HEK293T (cell line): ENCODE measurements around the gene XAGE2.

Experiments
- BHLHE40 ChIP-seq: fragments of 450-650 bp; IDR thresholded peaks from 2 replicates; pipeline ENCODE4 v1.6.1; 2016; ENCODE audit warnings: mild to moderate bottlenecking, moderate library complexity, borderline replicate concordance
- CTBP1 ChIP-seq: fragments of 450-650 bp; IDR thresholded peaks from 2 replicates; pipeline ENCODE4 v1.6.1; 2016; ENCODE audit warnings: borderline replicate concordance
- ELF4 ChIP-seq: fragments of 450-650 bp; IDR thresholded peaks from 2 replicates; pipeline ENCODE4 v1.6.1; 2017; ENCODE audit warnings: antibody characterized with exemption
- FOXA1 ChIP-seq: fragments of 450-650 bp; IDR thresholded peaks from 2 replicates; pipeline ENCODE4 v1.6.1; 2016; ENCODE audit warnings: mild to moderate bottlenecking
- FOXK2 ChIP-seq: fragments of 450-650 bp; IDR thresholded peaks from 2 replicates; pipeline ENCODE4 v1.6.1; 2016; ENCODE audit warnings: mild to moderate bottlenecking
- FOXM1 ChIP-seq: fragments of 450-650 bp; IDR thresholded peaks from 2 replicates; pipeline ENCODE4 v1.6.1; 2017; ENCODE audit warnings: mild to moderate bottlenecking, borderline replicate concordance
- HDGF ChIP-seq: fragments of 450-650 bp; IDR thresholded peaks from 2 replicates; pipeline ENCODE4 v1.6.1; 2017; ENCODE audit warnings: antibody characterized with exemption, borderline replicate concordance
- L3MBTL2 ChIP-seq: fragments of 450-650 bp; conservative IDR thresholded peaks from 2 replicates; pipeline ENCODE4 v1.6.1; 2016; ENCODE audit warnings: mild to moderate bottlenecking
- LEF1 ChIP-seq: fragments of 450-650 bp; IDR thresholded peaks from 2 replicates; pipeline ENCODE4 v1.6.1; 2017; ENCODE audit warnings: mild to moderate bottlenecking, borderline replicate concordance
- NFRKB ChIP-seq: fragments of 450-650 bp; IDR thresholded peaks from 2 replicates; pipeline ENCODE4 v1.6.1; 2016; ENCODE audit warnings: mild to moderate bottlenecking, moderate library complexity
- SP1 ChIP-seq: fragments of 450-650 bp; IDR thresholded peaks from 2 replicates; pipeline ENCODE4 v1.6.1; 2017
- TARDBP ChIP-seq: fragments of 450-650 bp; IDR thresholded peaks from 2 replicates; pipeline ENCODE4 v1.6.1; 2016
- ZNF384 ChIP-seq: fragments of 450-650 bp; IDR thresholded peaks from 2 replicates; pipeline ENCODE4 v1.6.1; 2016
- TF ChIP-seq, protein P1 (sequence below): fragments of 450-650 bp; IDR thresholded peaks from 2 replicates; pipeline ENCODE4 v1.6.1; 2016

DNA sequence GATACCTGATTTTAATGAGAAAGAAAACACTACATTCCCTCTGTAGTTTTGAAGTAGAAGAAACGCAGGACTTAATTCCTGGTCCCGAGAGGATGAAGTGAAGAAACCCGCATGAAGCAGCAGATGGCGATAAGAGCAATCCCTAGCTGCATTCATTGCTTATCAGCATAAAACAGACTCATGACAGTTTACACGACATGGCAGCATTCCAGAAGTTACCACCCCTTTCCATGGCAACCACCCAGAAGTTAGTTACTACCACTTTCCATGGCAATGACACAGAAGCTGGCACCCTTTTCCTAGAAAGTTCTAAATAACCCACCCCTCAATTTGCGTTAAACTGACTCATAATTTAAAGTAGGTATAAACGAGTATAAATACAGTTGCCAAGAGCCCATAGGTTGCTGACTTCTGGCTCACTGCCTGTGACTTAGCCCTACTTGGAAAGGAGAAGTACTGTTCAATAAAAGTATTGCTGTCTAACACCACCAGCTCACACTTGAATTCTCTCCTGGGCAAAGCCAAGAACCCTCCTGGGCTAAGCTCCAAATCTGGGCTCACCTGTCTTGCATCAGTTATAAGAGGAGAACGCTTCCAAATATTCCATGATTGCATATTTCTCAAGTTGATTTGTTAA lies 5.5 kb upstream of the XAGE2 start:
- no peak for TF ChIP-seq TARDBP
- no peak for TF ChIP-seq HDGF
- no peak for TF ChIP-seq SP1
- no peak for TF ChIP-seq FOXK2
- no peak for TF ChIP-seq FOXM1
- TF ChIP-seq ZNF384: no peak
- TF ChIP-seq CTBP1: no peak
- no peak for TF ChIP-seq ELF4
- no peak for TF ChIP-seq LEF1
- no peak for TF ChIP-seq L3MBTL2
- no peak for TF ChIP-seq BHLHE40
- TF ChIP-seq, protein P1, sequence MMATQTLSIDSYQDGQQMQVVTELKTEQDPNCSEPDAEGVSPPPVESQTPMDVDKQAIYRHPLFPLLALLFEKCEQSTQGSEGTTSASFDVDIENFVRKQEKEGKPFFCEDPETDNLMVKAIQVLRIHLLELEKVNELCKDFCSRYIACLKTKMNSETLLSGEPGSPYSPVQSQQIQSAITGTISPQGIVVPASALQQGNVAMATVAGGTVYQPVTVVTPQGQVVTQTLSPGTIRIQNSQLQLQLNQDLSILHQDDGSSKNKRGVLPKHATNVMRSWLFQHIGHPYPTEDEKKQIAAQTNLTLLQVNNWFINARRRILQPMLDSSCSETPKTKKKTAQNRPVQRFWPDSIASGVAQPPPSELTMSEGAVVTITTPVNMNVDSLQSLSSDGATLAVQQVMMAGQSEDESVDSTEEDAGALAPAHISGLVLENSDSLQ: no peak
- no peak for TF ChIP-seq NFRKB
- TF ChIP-seq FOXA1: no peak
